ENCODE measurements around the gene SOS2.

DNA sequence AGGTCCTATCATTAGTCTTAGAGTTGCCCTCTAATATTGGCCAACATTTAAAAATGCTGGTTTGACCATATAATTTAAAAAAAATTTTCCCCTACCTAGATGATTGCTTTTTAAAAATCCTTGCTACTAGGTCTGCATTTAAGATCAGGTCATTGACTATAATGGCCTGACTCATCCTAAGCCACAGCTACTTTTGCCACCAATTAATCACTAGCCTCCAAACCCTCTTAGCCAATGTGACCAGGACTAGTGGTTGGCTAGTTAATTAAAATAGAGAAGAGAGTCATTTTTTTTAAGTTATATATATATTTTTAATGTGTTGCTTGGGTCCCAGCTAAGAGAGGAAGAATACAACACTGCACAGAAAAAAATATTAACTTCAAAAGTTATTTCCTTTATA, 57.5 kb downstream of the SOS2 start:
- TF ChIP-seq, protein P1, sequence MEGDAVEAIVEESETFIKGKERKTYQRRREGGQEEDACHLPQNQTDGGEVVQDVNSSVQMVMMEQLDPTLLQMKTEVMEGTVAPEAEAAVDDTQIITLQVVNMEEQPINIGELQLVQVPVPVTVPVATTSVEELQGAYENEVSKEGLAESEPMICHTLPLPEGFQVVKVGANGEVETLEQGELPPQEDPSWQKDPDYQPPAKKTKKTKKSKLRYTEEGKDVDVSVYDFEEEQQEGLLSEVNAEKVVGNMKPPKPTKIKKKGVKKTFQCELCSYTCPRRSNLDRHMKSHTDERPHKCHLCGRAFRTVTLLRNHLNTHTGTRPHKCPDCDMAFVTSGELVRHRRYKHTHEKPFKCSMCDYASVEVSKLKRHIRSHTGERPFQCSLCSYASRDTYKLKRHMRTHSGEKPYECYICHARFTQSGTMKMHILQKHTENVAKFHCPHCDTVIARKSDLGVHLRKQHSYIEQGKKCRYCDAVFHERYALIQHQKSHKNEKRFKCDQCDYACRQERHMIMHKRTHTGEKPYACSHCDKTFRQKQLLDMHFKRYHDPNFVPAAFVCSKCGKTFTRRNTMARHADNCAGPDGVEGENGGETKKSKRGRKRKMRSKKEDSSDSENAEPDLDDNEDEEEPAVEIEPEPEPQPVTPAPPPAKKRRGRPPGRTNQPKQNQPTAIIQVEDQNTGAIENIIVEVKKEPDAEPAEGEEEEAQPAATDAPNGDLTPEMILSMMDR (IDR thresholded peaks at IDR 0.05), result no peak
- no peak for TF ChIP-seq POLR2A (IDR thresholded peaks at IDR 0.05)

All from prostate gland (tissue), 2 donors.